GM19035 (cell line): ENCODE measurements around the gene NTF3.

Experiments used
- ATAC-seq: cut with Tn5 transposase; IDR thresholded peaks from one replicate; pipeline ENCODE4 v1.9.1; 2021; ENCODE audit not compliant: unreplicated experiment

NTF3 gene

DNA sequence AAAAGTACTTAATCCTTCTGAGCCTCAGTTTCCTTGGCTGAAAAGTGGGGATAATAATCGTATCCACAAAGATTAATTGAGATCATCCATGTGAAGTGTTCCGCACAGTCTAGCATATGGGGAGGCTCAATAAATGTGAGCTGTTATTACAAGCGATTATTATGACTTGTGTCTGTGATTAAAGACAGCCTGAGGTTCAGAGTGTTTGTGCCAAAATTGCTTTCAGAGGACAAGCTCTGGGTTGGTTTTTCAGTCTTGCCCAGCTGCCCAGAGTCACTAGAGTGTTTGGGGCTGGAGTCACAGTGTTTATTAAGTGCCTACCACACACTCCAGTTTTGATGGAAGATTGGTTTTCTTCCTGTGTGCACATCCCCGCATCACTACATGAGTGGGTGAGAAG lies 53.5 kb downstream of the NTF3 start:
- ATAC-seq: no peak

DNA sequence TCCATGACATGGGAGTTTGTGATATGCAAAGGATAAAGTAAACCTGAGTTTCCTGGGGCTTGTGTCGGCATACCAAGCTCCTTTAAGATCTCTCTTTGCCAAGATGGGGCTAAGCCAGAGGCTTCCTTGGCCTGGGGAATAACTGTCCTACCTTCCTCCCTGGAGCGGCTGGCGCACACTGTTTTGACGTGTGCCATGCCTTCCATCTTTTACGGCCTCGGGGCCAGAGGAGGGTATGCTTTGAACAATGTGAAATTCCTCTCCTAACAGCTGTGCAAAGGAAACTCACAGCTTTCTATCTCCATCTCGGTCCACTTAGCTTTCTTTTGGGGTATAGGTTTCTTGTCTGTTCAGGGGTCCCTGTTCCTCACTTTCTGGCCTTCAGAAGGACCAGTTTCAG lies 55.2 kb downstream of the NTF3 start:
- ATAC-seq: no peak

GRCh38 chr12:5487948-5488625 lies 56.2 kb downstream of the NTF3 start:
- ATAC-seq: no peak

DNA sequence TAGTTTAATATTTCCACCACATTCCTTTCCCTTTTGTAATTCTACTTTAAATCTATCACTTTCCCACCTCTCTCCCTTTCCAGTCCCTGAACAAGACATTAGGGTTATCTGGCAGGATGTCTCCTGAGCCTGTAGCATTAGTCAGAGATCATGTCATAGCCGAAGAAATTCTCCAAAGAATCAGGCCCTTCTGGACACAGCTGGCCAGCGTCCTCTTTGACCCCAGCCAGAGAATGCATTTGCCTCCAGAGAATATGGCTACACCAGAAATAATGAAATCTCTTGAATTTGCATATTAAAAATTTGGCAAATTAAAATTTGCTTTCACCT lies 56.7 kb downstream of the NTF3 start:
- no peak for ATAC-seq

DNA sequence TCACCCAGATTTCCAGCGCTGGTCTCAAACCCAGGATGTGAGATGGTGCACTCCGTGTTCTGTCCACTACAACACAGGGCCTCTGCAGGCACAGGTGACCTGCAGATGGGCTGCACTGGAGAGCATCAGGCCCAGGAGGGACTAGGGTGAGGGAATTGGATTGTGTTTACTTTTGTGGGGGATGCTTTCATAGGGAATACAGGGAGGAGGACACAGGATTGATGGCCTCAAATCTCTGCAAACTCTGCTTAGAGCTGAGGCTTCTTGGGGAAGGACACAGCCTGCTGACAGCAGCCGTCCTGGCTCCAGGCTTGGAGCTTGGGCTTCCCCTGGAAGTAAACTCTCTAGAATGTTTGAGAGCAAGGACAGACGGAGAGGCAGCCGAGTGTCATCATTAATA lies 57.1 kb downstream of the NTF3 start:
- ATAC-seq: no peak

DNA sequence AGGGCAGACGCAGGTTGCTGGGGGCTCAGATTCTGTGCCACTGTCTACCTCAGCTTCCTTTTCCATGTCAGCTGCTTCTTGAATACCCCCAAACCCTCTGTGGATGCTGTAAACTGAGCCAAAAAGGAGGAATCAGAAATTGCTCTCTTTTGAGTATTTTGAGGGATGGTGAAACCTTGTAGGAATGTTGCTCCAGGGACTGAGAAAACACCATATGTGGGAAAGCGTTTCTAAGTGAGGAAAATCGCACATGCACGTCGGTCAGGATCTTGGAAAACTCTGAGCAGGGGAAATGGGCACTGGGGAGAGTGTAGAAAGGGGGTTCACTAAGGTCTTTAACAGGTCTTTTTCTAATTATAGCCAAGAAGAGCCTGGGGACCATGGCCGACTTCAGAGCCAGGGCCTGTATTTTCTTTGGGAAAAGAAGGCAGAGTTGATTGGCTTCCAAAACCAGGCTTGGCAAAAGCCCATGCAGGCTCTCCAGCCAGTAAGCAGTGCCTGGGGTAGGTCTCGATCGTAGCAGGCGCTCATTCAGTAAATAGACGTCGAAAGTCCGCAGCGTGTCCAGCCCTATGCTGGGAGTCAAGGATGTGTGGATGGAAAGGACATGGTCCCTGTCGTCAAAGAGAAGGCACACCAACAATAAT lies 58.0 kb downstream of the NTF3 start:
- ATAC-seq: no peak

GRCh38 chr12:5492562-5492961 lies 60.7 kb downstream of the NTF3 start:
- no peak for ATAC-seq

DNA sequence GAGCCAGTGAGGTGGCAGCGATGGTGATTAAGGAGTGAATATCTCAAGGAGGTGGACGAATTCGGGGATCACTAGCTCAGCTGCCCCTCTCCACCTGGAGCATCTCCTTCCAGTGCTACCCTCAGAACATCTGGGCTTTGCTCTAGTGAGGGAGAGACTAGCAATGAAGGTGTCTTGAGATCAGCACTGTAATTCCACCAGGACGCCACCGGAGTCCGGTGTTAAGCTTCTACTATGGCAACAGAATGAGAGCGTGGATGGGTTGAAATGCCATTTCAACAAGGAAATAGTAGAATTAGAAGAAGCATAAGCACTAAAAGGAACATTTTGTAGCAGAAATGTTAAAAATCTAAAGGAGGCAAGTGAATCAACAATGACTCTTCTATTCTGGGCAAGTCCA lies 61.1 kb downstream of the NTF3 start:
- no peak for ATAC-seq

- no peak for ATAC-seq
These were observed 62.4 kb downstream of the NTF3 start for GRCh38 chr12:5494343-5494742.

GRCh38 chr12:5497329-5498053 lies 65.6 kb downstream of the NTF3 start:
- ATAC-seq: no peak

- ATAC-seq: no peak
These were observed 66.2 kb downstream of the NTF3 start for GRCh38 chr12:5498076-5498475.

GRCh38 chr12:5498806-5499205 lies 66.9 kb downstream of the NTF3 start:
- no peak for ATAC-seq

DNA sequence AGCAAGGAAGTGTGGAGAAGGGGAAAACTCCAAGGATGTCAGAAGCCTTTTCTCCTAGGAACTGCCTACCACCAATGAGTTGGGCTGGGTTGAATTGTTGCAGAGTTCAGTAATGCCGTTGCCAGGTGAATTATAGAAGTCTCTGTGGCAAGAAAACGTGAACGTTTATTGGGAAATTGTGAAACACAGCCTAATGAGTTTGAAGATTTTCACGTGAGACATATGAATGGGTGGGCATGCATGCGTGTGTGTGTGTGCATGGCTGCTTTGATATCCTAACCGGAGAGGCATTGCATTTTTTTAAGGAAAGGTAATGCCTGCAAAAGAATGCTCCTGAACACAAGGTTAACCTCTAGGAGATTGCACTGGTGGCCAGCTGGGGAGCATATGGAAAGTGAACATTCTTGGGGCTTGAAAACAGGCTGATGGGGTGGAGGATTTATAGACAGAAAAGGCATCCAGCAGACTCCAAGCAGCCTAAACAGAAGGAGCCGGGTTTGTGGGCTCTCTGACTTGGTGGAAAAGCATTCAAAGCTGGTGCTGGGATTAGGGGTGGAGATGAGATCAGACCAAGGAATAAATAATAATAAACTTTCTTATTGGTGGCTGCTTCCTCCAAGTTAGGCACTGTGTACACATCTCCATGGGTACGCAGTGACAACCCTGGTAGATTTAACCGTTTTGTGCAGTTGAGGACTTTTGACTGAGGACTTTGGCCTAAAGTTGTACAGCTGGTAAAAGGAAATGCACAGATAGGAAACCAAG lies 67.8 kb downstream of the NTF3 start:
- ATAC-seq: no peak

DNA sequence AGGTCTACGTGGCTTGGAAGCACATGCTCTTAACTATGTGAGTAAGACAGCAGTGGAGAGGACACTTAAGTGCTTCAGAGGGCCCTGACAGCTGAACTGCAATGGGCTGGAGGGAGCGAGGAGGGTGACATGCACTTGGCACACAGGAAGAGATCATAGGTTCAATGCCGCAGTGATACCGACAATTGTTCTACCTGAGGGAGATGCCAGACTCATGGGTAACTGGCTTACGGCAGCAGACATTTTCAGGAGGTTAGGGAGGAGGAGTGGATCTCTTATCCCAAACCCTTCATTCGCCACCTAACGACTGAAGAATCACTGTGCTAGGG lies 68.4 kb downstream of the NTF3 start:
- no peak for ATAC-seq

DNA sequence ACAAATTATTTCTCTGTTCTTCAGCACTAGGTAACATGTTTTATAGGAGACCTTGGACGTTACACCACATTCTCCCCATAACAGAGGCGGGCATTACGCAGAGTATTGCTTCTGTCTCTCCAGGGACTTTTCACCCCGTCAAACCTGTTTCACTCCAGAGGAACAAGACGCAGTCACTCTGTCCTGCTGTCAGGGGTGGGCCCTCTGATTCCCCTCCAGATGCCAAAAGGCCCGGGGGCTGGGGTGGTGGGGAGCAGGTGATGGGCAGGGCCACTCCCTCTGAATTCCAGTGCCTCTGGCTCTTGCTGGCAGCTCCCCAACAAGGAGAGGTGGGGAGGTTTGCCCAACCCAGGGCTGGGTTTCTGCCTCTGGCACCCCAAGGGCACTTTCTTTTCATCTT lies 71.9 kb downstream of the NTF3 start:
- no peak for ATAC-seq

GRCh38 chr12:5505116-5505515 lies 73.2 kb downstream of the NTF3 start:
- ATAC-seq: no peak

DNA sequence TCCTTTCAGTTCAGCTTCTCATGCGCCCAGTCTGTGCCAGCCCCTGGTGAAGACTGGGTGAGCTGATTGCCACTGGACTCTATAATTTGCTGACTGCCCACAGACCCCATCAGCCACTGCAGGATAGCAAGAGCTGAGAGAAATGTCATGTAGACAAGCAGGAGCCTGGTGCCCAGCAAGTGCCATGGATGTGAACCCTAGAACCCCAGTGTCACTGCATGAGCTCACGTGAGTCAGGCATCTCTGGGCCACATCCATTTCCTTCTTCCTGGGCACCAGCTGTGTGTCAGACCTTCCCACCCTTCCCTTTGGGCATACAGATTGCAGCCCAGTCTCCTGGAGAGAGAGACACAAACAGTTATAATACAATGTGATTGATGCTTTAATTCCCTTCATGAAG lies 73.8 kb downstream of the NTF3 start:
- ATAC-seq: no peak

DNA sequence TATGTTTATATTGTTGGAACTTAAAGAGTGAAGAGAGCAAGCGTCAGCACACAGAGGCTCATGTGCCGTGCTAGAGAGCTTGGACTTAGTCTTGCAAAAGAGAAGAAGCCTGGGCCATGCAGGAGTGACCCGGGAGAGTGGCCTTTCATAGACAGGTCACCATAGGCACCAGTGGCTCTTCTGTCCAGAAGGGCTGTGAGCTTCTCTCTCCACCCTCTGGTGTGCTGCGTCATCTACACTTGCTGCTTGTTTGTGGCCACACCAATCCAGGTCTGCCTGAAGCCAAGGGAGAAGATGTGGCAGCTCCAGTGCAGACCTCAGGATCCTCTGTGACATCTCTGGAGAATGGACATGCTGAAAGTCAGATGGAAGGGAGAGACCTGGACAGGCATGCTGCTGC lies 74.4 kb downstream of the NTF3 start:
- no peak for ATAC-seq

DNA sequence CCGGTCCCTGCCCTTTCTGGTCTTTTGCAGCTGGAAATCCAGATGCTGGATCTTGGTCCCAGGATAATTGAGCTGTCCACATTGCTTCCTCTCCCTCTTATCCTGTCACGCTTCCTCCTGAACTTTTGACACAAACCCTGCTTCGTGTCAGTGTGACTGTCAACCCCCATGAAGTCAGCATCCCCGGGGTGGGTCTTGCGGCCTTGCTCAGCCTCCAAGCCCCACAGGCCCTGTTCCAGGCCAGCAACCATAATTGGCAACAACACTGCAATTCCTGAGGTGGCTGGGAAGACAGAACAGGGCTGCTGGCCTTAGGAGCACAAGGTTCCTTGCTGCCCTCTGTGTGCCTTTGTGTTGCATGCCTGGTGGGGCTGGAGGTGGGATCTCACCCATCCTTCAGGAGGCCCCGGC lies 74.9 kb downstream of the NTF3 start:
- ATAC-seq: no peak

DNA sequence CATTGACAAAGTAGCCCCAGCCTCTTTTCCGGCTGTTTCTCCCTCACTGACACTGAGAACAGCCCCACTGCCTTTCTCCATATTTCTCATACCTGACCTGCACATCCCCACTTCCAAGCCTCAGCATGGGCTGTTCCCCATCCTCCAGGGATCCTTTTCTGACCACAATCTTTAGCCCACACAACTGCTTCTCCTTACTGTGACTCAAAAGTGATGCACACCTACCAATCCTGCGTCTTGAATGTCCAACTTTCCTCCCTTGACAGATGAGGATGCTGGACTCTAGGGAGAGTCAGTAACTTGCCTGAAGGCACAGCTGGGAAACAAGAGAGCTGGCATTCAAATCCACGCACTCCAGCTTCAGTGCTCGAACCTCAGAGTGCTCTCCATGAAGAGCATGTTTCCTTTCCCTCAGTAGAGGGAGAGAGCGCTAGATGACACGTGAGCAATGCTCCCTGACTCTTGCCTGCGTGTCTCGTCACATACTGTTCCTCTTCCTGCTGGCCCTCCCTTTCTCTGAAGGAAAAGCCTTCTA lies 75.6 kb downstream of the NTF3 start:
- no peak for ATAC-seq

GRCh38 chr12:5507944-5508343 lies 76.0 kb downstream of the NTF3 start:
- no peak for ATAC-seq

GRCh38 chr12:5509102-5509501 lies 77.2 kb downstream of the NTF3 start:
- no peak for ATAC-seq
